ENCODE results near the gene IFI27. TPM values are rescaled to one million over a fixed set of nuclear protein-coding genes. Genes with fewer than 3 reads are reported as not detected.

Gene IFI27
- total RNA-seq, 1 donor from 2014 or later, result 3.7 TPM

DNA sequence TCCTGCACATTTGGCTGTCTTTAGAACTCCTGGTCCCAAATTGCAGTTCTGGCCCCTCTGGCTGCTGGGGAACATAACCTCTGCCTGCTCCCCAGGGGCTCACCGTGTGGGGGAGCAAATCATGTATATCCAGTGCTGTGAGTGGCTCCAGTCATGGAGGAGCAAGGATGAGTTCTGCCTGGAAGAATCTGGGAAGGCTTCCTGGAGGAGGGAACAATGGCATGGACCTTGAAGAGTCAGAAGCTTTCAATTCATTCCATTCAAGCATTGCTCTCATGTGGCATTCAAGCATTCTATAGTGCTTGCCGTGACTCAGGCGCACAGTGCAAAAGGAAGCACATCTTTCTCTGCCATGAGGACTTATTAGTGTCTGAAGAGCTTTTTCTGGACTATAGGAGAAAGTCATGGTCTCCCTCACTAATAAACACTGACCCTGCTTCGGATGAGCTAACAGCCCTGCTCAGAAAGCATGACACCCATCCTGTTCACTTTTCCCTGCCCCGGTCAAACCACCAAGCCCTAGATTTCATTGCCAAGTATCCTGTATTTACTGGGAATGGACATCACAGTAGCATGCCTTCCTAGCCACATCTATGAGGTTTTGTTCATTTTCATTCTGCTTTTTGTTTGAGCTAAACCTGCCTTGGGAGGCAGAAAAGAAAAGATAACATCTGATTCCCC lies 3.5 kb downstream of the IFI27 start:
- no peaks in the 10 kb centered on the region for H3K36me3 Mint-ChIP-seq (ENCODE audit: unreplicated experiment)
- peaks cover 2% of the 10 kb centered on the region for H3K9me3 Mint-ChIP-seq (ENCODE audit: unreplicated experiment)
- TF ChIP-seq, protein P1, sequence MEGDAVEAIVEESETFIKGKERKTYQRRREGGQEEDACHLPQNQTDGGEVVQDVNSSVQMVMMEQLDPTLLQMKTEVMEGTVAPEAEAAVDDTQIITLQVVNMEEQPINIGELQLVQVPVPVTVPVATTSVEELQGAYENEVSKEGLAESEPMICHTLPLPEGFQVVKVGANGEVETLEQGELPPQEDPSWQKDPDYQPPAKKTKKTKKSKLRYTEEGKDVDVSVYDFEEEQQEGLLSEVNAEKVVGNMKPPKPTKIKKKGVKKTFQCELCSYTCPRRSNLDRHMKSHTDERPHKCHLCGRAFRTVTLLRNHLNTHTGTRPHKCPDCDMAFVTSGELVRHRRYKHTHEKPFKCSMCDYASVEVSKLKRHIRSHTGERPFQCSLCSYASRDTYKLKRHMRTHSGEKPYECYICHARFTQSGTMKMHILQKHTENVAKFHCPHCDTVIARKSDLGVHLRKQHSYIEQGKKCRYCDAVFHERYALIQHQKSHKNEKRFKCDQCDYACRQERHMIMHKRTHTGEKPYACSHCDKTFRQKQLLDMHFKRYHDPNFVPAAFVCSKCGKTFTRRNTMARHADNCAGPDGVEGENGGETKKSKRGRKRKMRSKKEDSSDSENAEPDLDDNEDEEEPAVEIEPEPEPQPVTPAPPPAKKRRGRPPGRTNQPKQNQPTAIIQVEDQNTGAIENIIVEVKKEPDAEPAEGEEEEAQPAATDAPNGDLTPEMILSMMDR (IDR thresholded peaks at IDR 0.05; ENCODE audit: partially characterized antibody, unreplicated experiment), result no peak
- DNase-seq, result no peak
- peak overlapping the region; percentile 13 for H3K4me3 Mint-ChIP-seq (ENCODE audit: unreplicated experiment)
- H3K4me1 Mint-ChIP-seq (ENCODE audit: low read depth, unreplicated experiment), result peaks cover 6% of the 10 kb centered on the region
- H3K27me3 Mint-ChIP-seq (ENCODE audit: unreplicated experiment), result peaks cover 4% of the 10 kb centered on the region
- H3K27ac Mint-ChIP-seq (ENCODE audit: unreplicated experiment), result no peak overlapping the region

DNA sequence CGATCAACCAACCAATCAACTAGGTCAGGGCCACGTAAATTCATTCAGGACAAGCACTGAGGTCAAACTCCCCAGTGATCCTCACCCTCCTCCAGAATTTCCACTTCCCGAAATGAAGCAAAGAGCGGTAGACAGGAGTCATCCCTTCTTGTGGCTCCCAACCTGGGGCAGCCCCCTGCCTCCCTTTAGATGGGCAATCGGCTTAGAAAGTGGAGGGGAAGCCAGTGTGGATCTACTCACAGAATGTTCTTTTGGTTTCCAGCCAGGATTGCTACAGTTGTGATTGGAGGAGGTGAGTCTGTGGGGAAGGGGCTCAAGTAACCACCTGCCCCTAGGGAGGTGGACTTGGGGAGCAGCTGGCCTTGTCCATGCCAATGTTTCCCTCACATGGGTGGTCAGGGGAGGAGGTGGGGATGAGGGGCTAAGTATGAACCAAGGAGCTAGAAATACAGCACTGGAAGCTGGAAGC lies 4.1 kb downstream of the IFI27 start:
- Mint-ChIP-seq H3K27me3 (ENCODE audit: unreplicated experiment) (peaks cover 4% of the 10 kb centered on the region), H3K36me3 (ENCODE audit: unreplicated experiment) (no peaks in the 10 kb centered on the region), H3K27ac (ENCODE audit: unreplicated experiment) (no peak overlapping the region), H3K4me3 (ENCODE audit: unreplicated experiment) (peak overlapping the region; percentile 13), H3K9me3 (ENCODE audit: unreplicated experiment) (peaks cover 2% of the 10 kb centered on the region), H3K4me1 (ENCODE audit: low read depth, unreplicated experiment) (peaks cover 6% of the 10 kb centered on the region)
- no peak for DNase-seq
- TF ChIP-seq, protein P1 (IDR thresholded peaks at IDR 0.05; ENCODE audit: partially characterized antibody, unreplicated experiment), result no peak

DNA sequence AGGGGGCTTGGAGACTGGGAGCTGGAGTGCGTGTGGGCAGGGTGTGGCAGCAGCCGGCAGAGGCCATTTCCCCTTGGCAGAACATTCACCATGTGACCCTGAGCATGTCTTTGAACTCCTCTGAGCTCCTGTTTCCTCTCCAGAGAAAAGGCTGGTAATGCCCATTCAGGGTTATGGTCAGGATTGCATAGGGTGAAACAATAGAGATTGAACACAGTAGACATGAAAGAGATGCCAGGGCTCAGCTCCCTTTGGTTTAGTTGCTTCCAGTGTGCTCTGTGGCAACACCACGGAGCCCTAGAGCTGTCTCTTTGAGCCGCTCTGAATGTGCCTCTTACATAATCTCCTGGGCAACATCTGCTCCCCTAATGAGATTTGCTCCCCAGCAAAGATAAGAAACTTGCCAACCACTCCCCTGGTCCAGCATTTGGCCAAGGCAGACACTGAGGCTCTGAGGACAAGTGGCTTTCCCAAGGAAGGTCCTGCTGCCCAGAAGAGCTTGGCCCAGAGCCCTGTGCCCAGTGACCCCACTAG lies 4.6 kb downstream of the IFI27 start:
- DNase-seq, result no peak
- Mint-ChIP-seq H3K9me3 (ENCODE audit: unreplicated experiment) (peaks cover 2% of the 10 kb centered on the region), H3K27ac (ENCODE audit: unreplicated experiment) (no peak overlapping the region), H3K27me3 (ENCODE audit: unreplicated experiment) (peaks cover 4% of the 10 kb centered on the region), H3K36me3 (ENCODE audit: unreplicated experiment) (no peaks in the 10 kb centered on the region), H3K4me1 (ENCODE audit: low read depth, unreplicated experiment) (peaks cover 6% of the 10 kb centered on the region), H3K4me3 (ENCODE audit: unreplicated experiment) (no peak overlapping the region)
- TF ChIP-seq, protein P1 (IDR thresholded peaks at IDR 0.05; ENCODE audit: partially characterized antibody, unreplicated experiment), result no peak

DNA sequence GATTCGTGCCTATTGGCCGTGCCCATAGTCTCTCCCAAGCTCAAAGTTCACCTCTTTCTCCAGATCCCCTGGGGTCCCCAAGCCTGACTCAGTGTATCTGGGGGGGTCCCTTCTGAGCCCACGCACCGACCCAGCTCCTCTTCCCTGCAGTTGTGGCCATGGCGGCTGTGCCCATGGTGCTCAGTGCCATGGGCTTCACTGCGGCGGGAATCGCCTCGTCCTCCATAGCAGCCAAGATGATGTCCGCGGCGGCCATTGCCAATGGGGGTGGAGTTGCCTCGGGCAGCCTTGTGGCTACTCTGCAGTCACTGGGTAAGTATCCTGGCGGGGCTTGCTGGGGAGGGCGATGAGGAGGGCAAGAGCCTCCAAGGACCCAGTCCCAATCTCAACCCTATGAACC lies 5.1 kb downstream of the IFI27 start:
- DNase-seq, result no peak
- Mint-ChIP-seq H3K27ac (ENCODE audit: unreplicated experiment) (no peak overlapping the region), H3K4me1 (ENCODE audit: low read depth, unreplicated experiment) (peaks cover 6% of the 10 kb centered on the region), H3K36me3 (ENCODE audit: unreplicated experiment) (no peaks in the 10 kb centered on the region), H3K27me3 (ENCODE audit: unreplicated experiment) (peaks cover 4% of the 10 kb centered on the region), H3K9me3 (ENCODE audit: unreplicated experiment) (peaks cover 2% of the 10 kb centered on the region), H3K4me3 (ENCODE audit: unreplicated experiment) (no peak overlapping the region)
- TF ChIP-seq, protein P1 (IDR thresholded peaks at IDR 0.05; ENCODE audit: partially characterized antibody, unreplicated experiment), result no peak

DNA sequence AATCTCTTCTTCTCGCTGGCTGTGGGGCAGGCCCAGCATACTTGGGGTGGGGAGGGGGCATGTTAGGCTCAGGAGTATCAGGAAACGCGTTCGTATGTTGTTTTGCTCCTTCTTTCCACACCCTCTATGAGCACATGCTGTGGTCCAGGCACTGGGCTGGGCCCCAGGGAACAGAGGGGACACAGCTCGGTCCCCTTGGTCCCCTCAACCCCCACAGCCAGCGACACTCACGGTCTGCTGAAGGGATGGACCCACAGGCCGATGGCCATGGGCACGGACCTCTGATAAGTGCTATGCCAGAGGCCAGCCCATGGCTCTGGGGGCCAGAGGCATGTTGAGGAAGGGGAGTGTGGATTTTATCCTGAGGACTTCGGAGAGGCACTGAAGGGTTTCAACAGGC lies 6.2 kb downstream of the IFI27 start:
- peaks cover 6% of the 10 kb centered on the region for H3K4me1 Mint-ChIP-seq (ENCODE audit: low read depth, unreplicated experiment)
- H3K27me3 Mint-ChIP-seq (ENCODE audit: unreplicated experiment), result peaks cover 2% of the 10 kb centered on the region
- no peaks in the 10 kb centered on the region for H3K36me3 Mint-ChIP-seq (ENCODE audit: unreplicated experiment)
- DNase-seq, result no peak
- TF ChIP-seq, protein P1 (IDR thresholded peaks at IDR 0.05; ENCODE audit: partially characterized antibody, unreplicated experiment), result no peak
- H3K9me3 Mint-ChIP-seq (ENCODE audit: unreplicated experiment), result peaks cover 2% of the 10 kb centered on the region
- H3K27ac Mint-ChIP-seq (ENCODE audit: unreplicated experiment), result no peak overlapping the region
- H3K4me3 Mint-ChIP-seq (ENCODE audit: unreplicated experiment), result no peak overlapping the region
